Activated CD4-positive, alpha-beta memory T cell treated with anti-CD3 and anti-CD28 coated beads for 36 hours (primary cell): ENCODE measurements around the gene CCDC92B. TPM values are rescaled to one million over a fixed set of nuclear protein-coding genes. Genes with fewer than 3 reads are reported as not detected.

Source experiments
- CTCF ChIA-PET: fragments of 350-600 bp; sonication (Branson Sonifier 250); formaldehyde crosslinking; loops from one replicate; lab custom pipeline; 2021; ENCODE audit warnings: antibody characterized with exemption, inconsistent platforms; lab: Charles Lee
- POLR2A ChIA-PET: fragments of 350-600 bp; sonication (Branson Sonifier 250); formaldehyde crosslinking; loops from one replicate; lab custom pipeline; 2021; ENCODE audit warnings: antibody characterized with exemption; lab: Charles Lee
- DNase-seq: peaks from one replicate; pipeline ENCODE4 v3.0.0-alpha.2; 2020
- H3K27ac Mint-ChIP-seq: one replicate; pipeline ENCODE4 v1.8.0; 2021; ENCODE audit warnings: mixed read lengths
- H3K27me3 Mint-ChIP-seq: one replicate; pipeline ENCODE4 v1.8.0; 2021; ENCODE audit warnings: mixed read lengths
- H3K36me3 Mint-ChIP-seq: one replicate; pipeline ENCODE4 v1.8.0; 2021; ENCODE audit warnings: mixed read lengths
- H3K4me1 Mint-ChIP-seq: one replicate; pipeline ENCODE4 v1.8.0; 2021; ENCODE audit warnings: low read depth, mixed read lengths
- H3K4me3 Mint-ChIP-seq: one replicate; pipeline ENCODE4 v1.8.0; 2021; ENCODE audit warnings: mild to moderate bottlenecking, mixed read lengths
- H3K9me3 Mint-ChIP-seq: one replicate; pipeline ENCODE4 v1.8.0; 2021; ENCODE audit warnings: mixed read lengths
- intact Hi-C: fragments of 100-400 bp; cut with micrococcal nuclease; formaldehyde crosslinking; loops from one replicate; pipeline ENCODE4 v1.15.1; 2023
- total RNA-seq, 2 experiments: library from RNA; stranded (reverse); gene quantifications; one replicate each; pipeline ENCODE4 v1.2.3, GENCODE V29; 2021

CCDC92B gene
- total RNA-seq, 2 experiments from 2014 or later: 0.10 TPM; not detected in 1

- peaks cover 7% of the 10 kb centered on the region for H3K36me3 Mint-ChIP-seq
- intact Hi-C loops: loop anchor here (5.0 kb wide), 1 partner anchor 315 kb away; no protein-coding TSS in a partner anchor
- POLR2A ChIA-PET: no interaction called here
Observed at GRCh38 chr17:2712300-2713043, 37.0 kb downstream of the CCDC92B start.

GRCh38 chr17:2711608-2712299 lies 37.7 kb downstream of the CCDC92B start, which contains the start of gene CLUH:
Gene CLUH (minus strand): TSS chr17:2711764. CDS start chr17:2711661, 103 bp downstream.
- POLR2A ChIA-PET: no interaction called here
- DNase-seq: peak; percentile 98

More at GRCh38 chr17:2712300-2713043, 37.0 kb downstream of the CCDC92B start:
- H3K27me3 Mint-ChIP-seq: no peaks in the 10 kb centered on the region
- H3K4me3 Mint-ChIP-seq: peak overlapping the region; percentile 87
- DNase-seq: no peak
- H3K9me3 Mint-ChIP-seq: no peaks in the 10 kb centered on the region
- H3K27ac Mint-ChIP-seq: peak overlapping the region; percentile 82
- CTCF ChIA-PET: interaction anchor here (1.0 kb wide), 1 partner anchor 125 kb away, joined by 3 read pairs; no protein-coding TSS in a partner anchor
- H3K4me1 Mint-ChIP-seq: peaks cover 34% of the 10 kb centered on the region

GRCh38 chr17:2710803-2711607 lies 38.4 kb downstream of the CCDC92B start:
- peak overlapping the region; percentile 88 for H3K4me3 Mint-ChIP-seq
- H3K27me3 Mint-ChIP-seq: no peaks in the 10 kb centered on the region
- peak overlapping the region; percentile 58 for H3K27ac Mint-ChIP-seq
- H3K4me1 Mint-ChIP-seq: peaks cover 34% of the 10 kb centered on the region
- POLR2A ChIA-PET: interaction anchor here (0.7 to 1.2 kb wide), 5 partner anchors 13 to 319 kb away, joined by 3 to 5 read pairs (median 4); no protein-coding TSS in a partner anchor
- H3K36me3 Mint-ChIP-seq: peaks cover 7% of the 10 kb centered on the region
- CTCF ChIA-PET: interaction anchor here (0.8 to 2.4 kb wide), 4 partner anchors 37 to 303 kb away, joined by 3 to 7 read pairs (median 4); no protein-coding TSS in a partner anchor
- no peaks in the 10 kb centered on the region for H3K9me3 Mint-ChIP-seq
- DNase-seq: peak; percentile 27
- intact Hi-C loops: loop anchor here (2.0 to 5.0 kb wide), 2 partner anchors 104 to 314 kb away; no protein-coding TSS in a partner anchor

More at GRCh38 chr17:2711608-2712299, 37.7 kb downstream of the CCDC92B start, which contains the start of gene CLUH:
- H3K27ac Mint-ChIP-seq: peak within 1 kb of the TSS; percentile 82
- CTCF ChIA-PET: interaction anchor here (1.1 to 2.4 kb wide), 2 partner anchors 75 to 296 kb away, joined by 3 to 7 read pairs; no protein-coding TSS in a partner anchor
- intact Hi-C loops: loop anchor here (2.0 to 5.0 kb wide), 2 partner anchors 103 to 314 kb away; no protein-coding TSS in a partner anchor
- peaks cover 34% of the 10 kb centered on the region for H3K4me1 Mint-ChIP-seq
- peaks cover 7% of the 10 kb centered on the region for H3K36me3 Mint-ChIP-seq
- peak within 1 kb of the TSS; percentile 88 for H3K4me3 Mint-ChIP-seq
- no peaks in the 10 kb centered on the region for H3K9me3 Mint-ChIP-seq
- H3K27me3 Mint-ChIP-seq: no peaks in the 10 kb centered on the region

- no peak for DNase-seq
- H3K4me1 Mint-ChIP-seq: peaks cover 38% of the 10 kb centered on the region
- CTCF ChIA-PET: interaction anchor here (0.8 to 2.4 kb wide), 5 partner anchors 10 to 303 kb away, joined by 3 to 7 read pairs (median 3); no protein-coding TSS in a partner anchor
Observed at GRCh38 chr17:2710071-2710802, 39.2 kb downstream of the CCDC92B start.

GRCh38 chr17:2709183-2709661 lies 40.2 kb downstream of the CCDC92B start:
- peak overlapping the region; percentile 88 for H3K4me3 Mint-ChIP-seq
- ChIA-PET POLR2A (interaction anchor here (0.6 kb wide), 1 partner anchor 128 kb away, joined by 4 read pairs; no protein-coding TSS in a partner anchor), CTCF (interaction anchor here (0.6 to 2.4 kb wide), 3 partner anchors 8 to 119 kb away, joined by 3 to 7 read pairs (median 3); no protein-coding TSS in a partner anchor)
- peaks cover 38% of the 10 kb centered on the region for H3K4me1 Mint-ChIP-seq
- no peaks in the 10 kb centered on the region for H3K27me3 Mint-ChIP-seq
- H3K9me3 Mint-ChIP-seq: no peaks in the 10 kb centered on the region
- DNase-seq: peak; percentile 22
- peaks cover 7% of the 10 kb centered on the region for H3K36me3 Mint-ChIP-seq
- peak overlapping the region; percentile 28 for H3K27ac Mint-ChIP-seq
- intact Hi-C loops: no loop called here

More at GRCh38 chr17:2710071-2710802, 39.2 kb downstream of the CCDC92B start:
- Mint-ChIP-seq H3K9me3 (no peaks in the 10 kb centered on the region), H3K27ac (peak overlapping the region; percentile 58), H3K27me3 (no peaks in the 10 kb centered on the region), H3K36me3 (peaks cover 7% of the 10 kb centered on the region), H3K4me3 (peak overlapping the region; percentile 88)
- intact Hi-C loops: loop anchor here (2.0 to 5.0 kb wide), 2 partner anchors 105 to 313 kb away; no protein-coding TSS in a partner anchor
- POLR2A ChIA-PET: interaction anchor here (0.6 to 1.2 kb wide), 6 partner anchors 14 to 318 kb away, joined by 3 to 5 read pairs (median 4); no protein-coding TSS in a partner anchor

- Mint-ChIP-seq H3K27ac (peak overlapping the region; percentile 28), H3K27me3 (no peaks in the 10 kb centered on the region), H3K4me3 (no peak overlapping the region), H3K9me3 (no peaks in the 10 kb centered on the region), H3K36me3 (peaks cover 7% of the 10 kb centered on the region), H3K4me1 (peaks cover 38% of the 10 kb centered on the region)
- DNase-seq: no peak
- intact Hi-C loops: no loop called here
- ChIA-PET POLR2A (interaction anchor here (1.1 kb wide), 1 partner anchor 22 kb away, joined by 3 read pairs; no protein-coding TSS in a partner anchor), CTCF (interaction anchor here (0.6 to 1.1 kb wide), 2 partner anchors 34 to 118 kb away, joined by 3 to 4 read pairs; no protein-coding TSS in a partner anchor)
Observed at GRCh38 chr17:2708585-2709182, 40.8 kb downstream of the CCDC92B start.

GRCh38 chr17:2707721-2708584 lies 41.5 kb downstream of the CCDC92B start:
- H3K27ac Mint-ChIP-seq: no peak overlapping the region
- H3K4me1 Mint-ChIP-seq: peaks cover 38% of the 10 kb centered on the region
- CTCF ChIA-PET: interaction anchor here (0.8 to 1.2 kb wide), 3 partner anchors 34 to 325 kb away, joined by 3 to 4 read pairs (median 3); no protein-coding TSS in a partner anchor
- intact Hi-C loops: no loop called here
- H3K9me3 Mint-ChIP-seq: no peaks in the 10 kb centered on the region
- no peaks in the 10 kb centered on the region for H3K27me3 Mint-ChIP-seq
- POLR2A ChIA-PET: interaction anchor here (0.5 to 1.1 kb wide), 2 partner anchors 21 to 369 kb away, joined by 3 to 6 read pairs; no protein-coding TSS in a partner anchor
- H3K4me3 Mint-ChIP-seq: no peak overlapping the region
- H3K36me3 Mint-ChIP-seq: peaks cover 12% of the 10 kb centered on the region
- peak; percentile 31 for DNase-seq

- no peaks in the 10 kb centered on the region for H3K9me3 Mint-ChIP-seq
- POLR2A ChIA-PET: interaction anchor here (0.6 kb wide), 1 partner anchor 63 kb away, joined by 3 read pairs; no protein-coding TSS in a partner anchor
- peaks cover 16% of the 10 kb centered on the region for H3K36me3 Mint-ChIP-seq
- CTCF ChIA-PET: interaction anchor here (0.8 to 1.2 kb wide), 3 partner anchors 33 to 291 kb away, joined by 3 to 4 read pairs (median 3); no protein-coding TSS in a partner anchor
- no peak overlapping the region for H3K27ac Mint-ChIP-seq
- H3K4me3 Mint-ChIP-seq: no peak overlapping the region
- intact Hi-C loops: no loop called here
- DNase-seq: no peak
- H3K27me3 Mint-ChIP-seq: no peaks in the 10 kb centered on the region
- H3K4me1 Mint-ChIP-seq: peaks cover 30% of the 10 kb centered on the region
Observed at GRCh38 chr17:2706911-2707510, 42.4 kb downstream of the CCDC92B start.
